ENCODE data around the gene TMEM272. TPM values are rescaled to one million over a fixed set of nuclear protein-coding genes. Genes with fewer than 3 reads are reported as not detected.

TMEM272 gene
- total and polyA plus RNA-seq, 2 of the 13 experiments (the other 11 are each of a cell fraction or from before 2014, with no cell fraction given): 0.37 to 0.62 TPM

DNA sequence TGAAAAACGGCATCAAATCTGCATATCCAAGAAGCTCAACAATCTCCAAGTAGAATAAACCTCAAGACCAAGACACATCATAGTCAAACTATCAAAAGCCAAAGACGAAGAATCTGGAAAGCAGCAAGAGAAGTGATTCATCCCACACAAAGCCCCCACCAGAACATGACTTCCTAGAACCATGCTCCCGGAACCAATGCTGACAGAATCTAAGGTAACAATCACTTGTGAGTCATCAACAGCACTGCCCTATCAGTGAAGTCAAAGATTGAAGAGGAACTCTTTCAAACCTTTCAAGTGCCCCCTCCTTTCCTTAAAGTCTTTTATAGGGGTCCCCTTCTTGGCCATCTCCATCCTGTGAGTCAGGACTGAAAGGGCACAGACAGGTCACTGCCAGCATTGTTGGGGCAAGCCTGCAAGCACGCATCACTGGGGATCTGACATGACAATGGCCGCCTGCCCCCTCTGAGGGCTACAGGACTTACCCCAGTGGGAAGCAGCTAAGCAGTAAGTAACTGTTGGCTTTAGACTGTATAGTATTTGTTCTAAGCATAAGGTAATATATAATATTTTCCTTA lies 16.8 kb upstream of the TMEM272 start, which contains the start of gene CCDC70:
Gene CCDC70 (plus strand): TSS at position 247 of the 578 bp plus-strand sequence. CDS start 3,443 bp downstream, outside the sequence.
- CTCF ChIA-PET (ENCODE audit: low intra/inter-chr PET ratio, low total read pairs): no interaction called here
- intact Hi-C loops (cut with micrococcal nuclease; ENCODE audit: unreplicated experiment) (no loop called here), in situ Hi-C loops (cut with HindIII; ENCODE audit: extremely low pct_ligation_motif_present, low pct_unique_long_range_greater_than_20kb) (no loop called here)
- Histone ChIP-seq H3K4me3 (replicated peaks in 1 of 3; ENCODE audit: insufficient read depth in 1 of 3, low read depth in 2 of 3, low read length in 3 of 3) (no peak within 1 kb of the TSS), H3K36me3 (replicated peaks in 1 of 2; ENCODE audit: control insufficient read depth in 1 of 2, insufficient read depth in 2 of 2, low read length in 2 of 2) (no peaks in the 10 kb centered on the region), H3K79me2 (ENCODE audit: insufficient read depth, low read length) (no peaks in the 10 kb centered on the region), H2AFZ (ENCODE audit: low read length) (no peak within 1 kb of the TSS), H4K20me1 (ENCODE audit: insufficient read depth, low read length) (no peaks in the 10 kb centered on the region), H3K4me2 (ENCODE audit: low read depth, low read length) (no peak within 1 kb of the TSS), H3K4me1 (ENCODE audit: insufficient read depth, low read length) (peaks cover 23% of the 10 kb centered on the region), H3K27ac (ENCODE audit: extremely low read length, insufficient read depth, low read length) (no peak within 1 kb of the TSS), H3K9me3 (ENCODE audit: low read length) (no peaks in the 10 kb centered on the region), H3K9ac (ENCODE audit: insufficient read depth, low read depth, low read length) (no peak within 1 kb of the TSS), H3K27me3 (ENCODE audit: control insufficient read depth in 1 of 2, insufficient read depth in 2 of 2, low read length in 2 of 2) (no peaks in the 10 kb centered on the region)
- ATAC-seq (no peak), DNase-seq (ENCODE audit: low spot score) (no peak), FAIRE-seq (no peak)
- 77% methylated on average over 4 of the region's 5 CpGs for WGBS (ENCODE audit: low lambda C conversion rate)
- POLR2A ChIA-PET: no interaction called here
- BruUV-seq (replicated peaks): no TSS peak
- no peak for TF ChIP-seq RARG (CRISPR knock-in tag; IDR thresholded peaks at IDR 0.05; ENCODE audit: low read depth)
- TF ChIP-seq, protein P1, sequence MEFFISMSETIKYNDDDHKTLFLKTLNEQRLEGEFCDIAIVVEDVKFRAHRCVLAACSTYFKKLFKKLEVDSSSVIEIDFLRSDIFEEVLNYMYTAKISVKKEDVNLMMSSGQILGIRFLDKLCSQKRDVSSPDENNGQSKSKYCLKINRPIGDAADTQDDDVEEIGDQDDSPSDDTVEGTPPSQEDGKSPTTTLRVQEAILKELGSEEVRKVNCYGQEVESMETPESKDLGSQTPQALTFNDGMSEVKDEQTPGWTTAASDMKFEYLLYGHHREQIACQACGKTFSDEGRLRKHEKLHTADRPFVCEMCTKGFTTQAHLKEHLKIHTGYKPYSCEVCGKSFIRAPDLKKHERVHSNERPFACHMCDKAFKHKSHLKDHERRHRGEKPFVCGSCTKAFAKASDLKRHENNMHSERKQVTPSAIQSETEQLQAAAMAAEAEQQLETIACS (CRISPR knock-in tag; IDR thresholded peaks at IDR 0.05): no peak
- no peak for TF ChIP-seq ZNF264 (CRISPR knock-in tag; IDR thresholded peaks at IDR 0.05)
- no peak for TF ChIP-seq ASH2L (IDR thresholded peaks at IDR 0.05; ENCODE audit: insufficient read length, low read depth, low read length)
- no peak for TF ChIP-seq ARNT2 (CRISPR knock-in tag; IDR thresholded peaks at IDR 0.05; ENCODE audit: low read depth)
- no peak for TF ChIP-seq ZNF451 (CRISPR knock-in tag; IDR thresholded peaks at IDR 0.05)
- TF ChIP-seq, protein P2, sequence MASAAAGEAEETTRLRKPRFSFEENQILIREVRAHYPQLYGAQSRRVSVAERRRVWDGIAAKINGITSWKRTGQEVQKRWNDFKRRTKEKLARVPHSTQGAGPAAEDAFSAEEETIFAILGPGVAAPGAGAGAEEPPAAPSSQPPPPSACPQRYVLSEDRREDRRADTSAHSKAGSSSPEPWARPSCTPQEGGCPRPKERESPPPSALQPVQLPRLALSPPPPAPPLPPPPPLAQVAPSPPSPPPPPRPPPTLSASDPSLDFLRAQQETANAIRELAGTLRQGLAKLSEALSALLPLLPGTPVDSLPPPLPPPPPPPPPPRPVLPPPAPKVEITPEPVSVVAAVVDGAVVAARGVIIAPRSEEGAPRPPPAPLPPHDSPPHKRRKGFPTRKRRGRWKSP (CRISPR knock-in tag; IDR thresholded peaks at IDR 0.05): no peak
- no peak for TF ChIP-seq SPEN (CRISPR knock-in tag; IDR thresholded peaks at IDR 0.05; ENCODE audit: low read depth)
- TF ChIP-seq ZNF432 (CRISPR knock-in tag; IDR thresholded peaks at IDR 0.05; ENCODE audit: borderline replicate concordance): no peak
- TF ChIP-seq HOXA5 (CRISPR knock-in tag; IDR thresholded peaks at IDR 0.05): no peak
- TF ChIP-seq FOXO1 (CRISPR knock-in tag; IDR thresholded peaks at IDR 0.05): no peak
- TF ChIP-seq, protein P3, sequence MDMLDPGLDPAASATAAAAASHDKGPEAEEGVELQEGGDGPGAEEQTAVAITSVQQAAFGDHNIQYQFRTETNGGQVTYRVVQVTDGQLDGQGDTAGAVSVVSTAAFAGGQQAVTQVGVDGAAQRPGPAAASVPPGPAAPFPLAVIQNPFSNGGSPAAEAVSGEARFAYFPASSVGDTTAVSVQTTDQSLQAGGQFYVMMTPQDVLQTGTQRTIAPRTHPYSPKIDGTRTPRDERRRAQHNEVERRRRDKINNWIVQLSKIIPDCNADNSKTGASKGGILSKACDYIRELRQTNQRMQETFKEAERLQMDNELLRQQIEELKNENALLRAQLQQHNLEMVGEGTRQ (IDR thresholded peaks at IDR 0.05; ENCODE audit: low read depth, low read length): no peak
- TF ChIP-seq, protein P3 (CRISPR knock-in tag; IDR thresholded peaks at IDR 0.05; ENCODE audit: borderline replicate concordance): no peak
- no peak for TF ChIP-seq ZNF7 (CRISPR knock-in tag; IDR thresholded peaks at IDR 0.05)
- no peak for TF ChIP-seq ZNF256 (CRISPR knock-in tag; conservative IDR thresholded peaks at IDR 0.05)
- TF ChIP-seq, protein P4, sequence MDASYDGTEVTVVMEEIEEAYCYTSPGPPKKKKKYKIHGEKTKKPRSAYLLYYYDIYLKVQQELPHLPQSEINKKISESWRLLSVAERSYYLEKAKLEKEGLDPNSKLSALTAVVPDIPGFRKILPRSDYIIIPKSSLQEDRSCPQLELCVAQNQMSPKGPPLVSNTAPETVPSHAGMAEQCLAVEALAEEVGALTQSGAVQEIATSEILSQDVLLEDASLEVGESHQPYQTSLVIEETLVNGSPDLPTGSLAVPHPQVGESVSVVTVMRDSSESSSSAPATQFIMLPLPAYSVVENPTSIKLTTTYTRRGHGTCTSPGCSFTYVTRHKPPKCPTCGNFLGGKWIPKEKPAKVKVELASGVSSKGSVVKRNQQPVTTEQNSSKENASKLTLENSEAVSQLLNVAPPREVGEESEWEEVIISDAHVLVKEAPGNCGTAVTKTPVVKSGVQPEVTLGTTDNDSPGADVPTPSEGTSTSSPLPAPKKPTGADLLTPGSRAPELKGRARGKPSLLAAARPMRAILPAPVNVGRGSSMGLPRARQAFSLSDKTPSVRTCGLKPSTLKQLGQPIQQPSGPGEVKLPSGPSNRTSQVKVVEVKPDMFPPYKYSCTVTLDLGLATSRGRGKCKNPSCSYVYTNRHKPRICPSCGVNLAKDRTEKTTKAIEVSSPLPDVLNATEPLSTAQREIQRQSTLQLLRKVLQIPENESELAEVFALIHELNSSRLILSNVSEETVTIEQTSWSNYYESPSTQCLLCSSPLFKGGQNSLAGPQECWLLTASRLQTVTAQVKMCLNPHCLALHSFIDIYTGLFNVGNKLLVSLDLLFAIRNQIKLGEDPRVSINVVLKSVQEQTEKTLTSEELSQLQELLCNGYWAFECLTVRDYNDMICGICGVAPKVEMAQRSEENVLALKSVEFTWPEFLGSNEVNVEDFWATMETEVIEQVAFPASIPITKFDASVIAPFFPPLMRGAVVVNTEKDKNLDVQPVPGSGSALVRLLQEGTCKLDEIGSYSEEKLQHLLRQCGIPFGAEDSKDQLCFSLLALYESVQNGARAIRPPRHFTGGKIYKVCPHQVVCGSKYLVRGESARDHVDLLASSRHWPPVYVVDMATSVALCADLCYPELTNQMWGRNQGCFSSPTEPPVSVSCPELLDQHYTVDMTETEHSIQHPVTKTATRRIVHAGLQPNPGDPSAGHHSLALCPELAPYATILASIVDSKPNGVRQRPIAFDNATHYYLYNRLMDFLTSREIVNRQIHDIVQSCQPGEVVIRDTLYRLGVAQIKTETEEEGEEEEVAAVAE (CRISPR knock-in tag; IDR thresholded peaks at IDR 0.05; ENCODE audit: borderline replicate concordance): no peak
- no peak for TF ChIP-seq ZNF746 (CRISPR knock-in tag; IDR thresholded peaks at IDR 0.05)

Measured in HepG2 (cell line).